ENCODE measurements around the gene ALDH8A1. TPM values are rescaled to one million over a fixed set of nuclear protein-coding genes. Genes with fewer than 3 reads are reported as not detected.

ALDH8A1 gene
- polyA plus RNA-seq, 3 donors: 0.77 TPM; not detected in 2

- no peaks in the 10 kb centered on the region for H3K79me2 ChIP-seq (ENCODE audit: insufficient read depth, low read length)
- no peak overlapping the region for H3K4me3 ChIP-seq (replicated peaks in 1 of 3; ENCODE audit: low read depth in 2 of 3, low read length in 3 of 3)
- no peaks in the 10 kb centered on the region for H3K36me3 ChIP-seq (replicated peaks in 1 of 2; ENCODE audit: control insufficient read depth in 1 of 2, insufficient read depth in 2 of 2, low read length in 2 of 2)
- H3K27ac ChIP-seq (ENCODE audit: low read depth in 1 of 2, low read length in 2 of 2): no peak overlapping the region
- H3K4me2 ChIP-seq (replicated peaks; ENCODE audit: extremely low read depth, low read length, poor library complexity, severe bottlenecking): no peak overlapping the region
- H3K4me3 Mint-ChIP-seq: no peak overlapping the region
- H3K27ac Mint-ChIP-seq: peak overlapping the region in 2 of 7 donors; percentile 19 to 42
- H3K4me1 Mint-ChIP-seq: no peaks in the 10 kb centered on the region
- peaks cover 0 to 3% (median 1%) of the 10 kb centered on the region in 3 donors for H3K27me3 Mint-ChIP-seq (ENCODE audit: low read depth in 3 of 3)
- DNase-seq: no peak
- no peaks in the 10 kb centered on the region for H3K9me3 Mint-ChIP-seq
- H3K4me1 ChIP-seq (ENCODE audit: control insufficient read depth in 1 of 2, insufficient read depth in 2 of 2, low read length in 2 of 2): no peaks in the 10 kb centered on the region
- TF ChIP-seq CTCF (IDR thresholded peaks at IDR 0.05): no peak
- no peak overlapping the region for H2AFZ ChIP-seq (ENCODE audit: insufficient read depth, low read depth, low read length, poor library complexity, severe bottlenecking)
- 100% methylated on average over 3 of the region's 5 CpGs for WGBS (ENCODE audit: insufficient coverage)
- intact Hi-C loops (cut with micrococcal nuclease): loop anchor here (10.0 kb wide), 1 partner anchor 812 kb away; no protein-coding TSS in a partner anchor
- no peaks in the 10 kb centered on the region for H3K36me3 Mint-ChIP-seq
- no peak overlapping the region for H3K9ac ChIP-seq (ENCODE audit: insufficient read depth, low read length, poor library complexity, severe bottlenecking)
- H3K27me3 ChIP-seq (ENCODE audit: control insufficient read depth in 2 of 2, insufficient read depth in 2 of 2, low read length in 2 of 2): no peaks in the 10 kb centered on the region
- H3K9me3 ChIP-seq (replicated peaks in 1 of 2; ENCODE audit: control insufficient read depth in 1 of 2, insufficient read depth in 1 of 2, low read length in 2 of 2): no peaks in the 10 kb centered on the region
- H4K20me1 ChIP-seq (ENCODE audit: insufficient read depth, low read length): no peaks in the 10 kb centered on the region
Observed at GRCh38 chr6:134936476-134936875, 13.4 kb downstream of the ALDH8A1 start.

- no peak overlapping the region for H3K4me3 ChIP-seq (replicated peaks in 1 of 3; ENCODE audit: low read depth in 2 of 3, low read length in 3 of 3)
- H3K27me3 Mint-ChIP-seq (ENCODE audit: low read depth in 3 of 3): peaks cover 0 to 4% (median under 1%) of the 10 kb centered on the region in 3 donors
- no peaks in the 10 kb centered on the region for H4K20me1 ChIP-seq (ENCODE audit: insufficient read depth, low read length)
- H3K4me2 ChIP-seq (replicated peaks; ENCODE audit: extremely low read depth, low read length, poor library complexity, severe bottlenecking): no peak overlapping the region
- no peaks in the 10 kb centered on the region for H3K4me1 ChIP-seq (ENCODE audit: control insufficient read depth in 1 of 2, insufficient read depth in 2 of 2, low read length in 2 of 2)
- no peaks in the 10 kb centered on the region for H3K27me3 ChIP-seq (ENCODE audit: control insufficient read depth in 2 of 2, insufficient read depth in 2 of 2, low read length in 2 of 2)
- TF ChIP-seq CTCF (IDR thresholded peaks at IDR 0.05): no peak
- H3K4me1 Mint-ChIP-seq: no peaks in the 10 kb centered on the region
- no peak overlapping the region for H3K27ac Mint-ChIP-seq
- H3K4me3 Mint-ChIP-seq: no peak overlapping the region
- intact Hi-C loops (cut with micrococcal nuclease): loop anchor here (10.0 kb wide), 1 partner anchor 810 kb away; no protein-coding TSS in a partner anchor
- no peaks in the 10 kb centered on the region for H3K9me3 Mint-ChIP-seq
- H3K36me3 Mint-ChIP-seq: no peaks in the 10 kb centered on the region
- 94% methylated on average over 2 of the region's 5 CpGs for WGBS (ENCODE audit: insufficient coverage)
- no peak for DNase-seq
- no peak overlapping the region for H3K9ac ChIP-seq (ENCODE audit: insufficient read depth, low read length, poor library complexity, severe bottlenecking)
- no peak overlapping the region for H2AFZ ChIP-seq (ENCODE audit: insufficient read depth, low read depth, low read length, poor library complexity, severe bottlenecking)
- no peak overlapping the region for H3K27ac ChIP-seq (ENCODE audit: low read depth in 1 of 2, low read length in 2 of 2)
- H3K36me3 ChIP-seq (replicated peaks in 1 of 2; ENCODE audit: control insufficient read depth in 1 of 2, insufficient read depth in 2 of 2, low read length in 2 of 2): no peaks in the 10 kb centered on the region
- H3K9me3 ChIP-seq (replicated peaks in 1 of 2; ENCODE audit: control insufficient read depth in 1 of 2, insufficient read depth in 1 of 2, low read length in 2 of 2): no peaks in the 10 kb centered on the region
- H3K79me2 ChIP-seq (ENCODE audit: insufficient read depth, low read length): no peaks in the 10 kb centered on the region
Observed at GRCh38 chr6:134934793-134935485, 15.0 kb downstream of the ALDH8A1 start.

All from CD14-positive monocyte (primary cell).